ENCODE results near the gene DGKI.

DGKI gene

DNA sequence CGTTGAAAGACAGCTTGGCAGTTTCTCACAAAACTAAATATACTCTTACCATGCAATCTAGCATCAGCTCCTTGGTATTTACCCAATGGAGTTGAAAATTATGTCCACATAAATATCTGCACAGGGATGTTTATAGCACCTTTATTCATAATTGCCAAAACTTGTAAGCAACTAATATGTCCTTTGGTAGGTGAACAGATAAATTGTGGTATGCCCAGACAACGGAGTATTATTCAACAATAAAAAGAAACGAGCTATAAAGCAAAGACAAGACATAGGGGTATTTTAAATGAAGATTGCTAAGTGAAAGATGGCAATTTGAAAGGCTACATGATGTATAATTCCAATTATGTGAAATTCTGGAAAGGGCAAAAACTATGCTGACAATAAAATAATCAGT, 340.7 kb downstream of the DGKI start:
- H3K27me3 ChIP-seq (ENCODE audit: control insufficient read depth in 1 of 2, insufficient read depth in 2 of 2, low read length in 2 of 2): no peaks in the 10 kb centered on the region

DNA sequence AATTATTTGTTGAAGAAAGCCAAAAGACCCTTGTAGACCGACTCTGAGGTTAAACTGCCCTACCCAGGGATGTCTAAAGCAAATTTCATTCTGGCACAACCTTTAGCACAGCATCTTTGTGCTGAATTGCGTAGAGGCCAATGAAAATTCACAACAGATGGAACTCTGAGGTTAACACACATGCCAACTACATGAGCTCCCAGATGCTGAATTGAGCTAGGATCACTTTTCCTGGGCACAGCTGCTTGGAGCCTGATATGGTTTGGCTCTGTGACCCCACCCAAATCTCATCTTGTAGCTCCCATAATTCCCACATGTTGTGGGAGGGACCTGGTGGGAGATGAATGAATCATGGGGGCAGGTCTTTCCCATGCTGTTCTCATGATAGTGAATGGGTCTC, 345.2 kb downstream of the DGKI start:
- H3K4me3 ChIP-seq (ENCODE audit: low read length in 2 of 2): no peak overlapping the region
- no peaks in the 10 kb centered on the region for H3K27me3 ChIP-seq (ENCODE audit: control insufficient read depth in 1 of 2, insufficient read depth in 2 of 2, low read length in 2 of 2)
- no peaks in the 10 kb centered on the region for H3K9me3 ChIP-seq (ENCODE audit: control insufficient read depth in 2 of 2, low read length in 2 of 2)
- no peaks in the 10 kb centered on the region for H3K36me3 ChIP-seq (ENCODE audit: control insufficient read depth in 2 of 2, insufficient read depth in 2 of 2, low read length in 2 of 2)
- no peak overlapping the region for H3K27ac ChIP-seq (ENCODE audit: low read length)
- no peaks in the 10 kb centered on the region for H3K4me1 ChIP-seq (ENCODE audit: control insufficient read depth, insufficient read depth, low read length)
- no peak overlapping the region for H3K9ac ChIP-seq (ENCODE audit: low read length in 2 of 2)

More for the DNA sequence above, 340.7 kb downstream of the DGKI start:
- H3K9me3 ChIP-seq (ENCODE audit: control insufficient read depth in 2 of 2, low read length in 2 of 2): no peaks in the 10 kb centered on the region
- no peak overlapping the region for H3K9ac ChIP-seq (ENCODE audit: low read length in 2 of 2)
- H3K4me3 ChIP-seq (ENCODE audit: low read length in 2 of 2): no peak overlapping the region
- H3K36me3 ChIP-seq (ENCODE audit: control insufficient read depth in 2 of 2, insufficient read depth in 2 of 2, low read length in 2 of 2): no peaks in the 10 kb centered on the region
- no peaks in the 10 kb centered on the region for H3K4me1 ChIP-seq (ENCODE audit: control insufficient read depth, insufficient read depth, low read length)
- no peak overlapping the region for H3K27ac ChIP-seq (ENCODE audit: low read length)

- no peaks in the 10 kb centered on the region for H3K36me3 ChIP-seq (ENCODE audit: control insufficient read depth in 2 of 2, insufficient read depth in 2 of 2, low read length in 2 of 2)
- H3K4me1 ChIP-seq (ENCODE audit: control insufficient read depth, insufficient read depth, low read length): no peaks in the 10 kb centered on the region
- no peak overlapping the region for H3K27ac ChIP-seq (ENCODE audit: low read length)
- no peaks in the 10 kb centered on the region for H3K27me3 ChIP-seq (ENCODE audit: control insufficient read depth in 1 of 2, insufficient read depth in 2 of 2, low read length in 2 of 2)
- H3K9me3 ChIP-seq (ENCODE audit: control insufficient read depth in 2 of 2, low read length in 2 of 2): no peaks in the 10 kb centered on the region
- no peak overlapping the region for H3K4me3 ChIP-seq (ENCODE audit: low read length in 2 of 2)
- no peak overlapping the region for H3K9ac ChIP-seq (ENCODE audit: low read length in 2 of 2)
These were observed 353.9 kb downstream of the DGKI start for GRCh38 chr7:137492889-137493288.

DNA sequence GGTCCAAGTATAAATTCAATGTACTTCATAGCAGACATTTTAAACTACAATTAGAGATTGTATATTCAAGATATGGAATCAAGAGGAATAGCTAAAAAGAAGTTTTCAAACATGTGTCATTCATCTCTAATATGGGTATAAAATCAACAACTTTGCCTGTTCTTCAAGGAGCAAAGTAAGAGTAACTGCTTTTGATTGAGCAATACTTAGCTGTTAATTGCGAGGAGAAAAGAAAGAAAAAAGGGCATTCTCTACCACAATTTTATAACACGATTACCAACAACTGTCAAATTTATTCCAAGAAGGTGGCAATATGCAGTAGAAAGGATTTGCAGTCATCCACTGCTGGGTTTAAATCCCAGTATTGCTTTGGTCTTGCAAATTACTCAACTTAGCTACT, 356.9 kb downstream of the DGKI start:
- Histone ChIP-seq H3K9me3 (ENCODE audit: control insufficient read depth in 2 of 2, low read length in 2 of 2) (no peaks in the 10 kb centered on the region), H3K27ac (ENCODE audit: low read length) (no peak overlapping the region), H3K36me3 (ENCODE audit: control insufficient read depth in 2 of 2, insufficient read depth in 2 of 2, low read length in 2 of 2) (no peaks in the 10 kb centered on the region), H3K4me3 (ENCODE audit: low read length in 2 of 2) (no peak overlapping the region), H3K9ac (ENCODE audit: low read length in 2 of 2) (no peak overlapping the region), H3K27me3 (ENCODE audit: control insufficient read depth in 1 of 2, insufficient read depth in 2 of 2, low read length in 2 of 2) (no peaks in the 10 kb centered on the region), H3K4me1 (ENCODE audit: control insufficient read depth, insufficient read depth, low read length) (no peaks in the 10 kb centered on the region)

- Histone ChIP-seq H3K27me3 (ENCODE audit: control insufficient read depth in 1 of 2, insufficient read depth in 2 of 2, low read length in 2 of 2) (no peaks in the 10 kb centered on the region), H3K9ac (ENCODE audit: low read length in 2 of 2) (no peak overlapping the region), H3K4me1 (ENCODE audit: control insufficient read depth, insufficient read depth, low read length) (no peaks in the 10 kb centered on the region), H3K4me3 (ENCODE audit: low read length in 2 of 2) (no peak overlapping the region), H3K9me3 (ENCODE audit: control insufficient read depth in 2 of 2, low read length in 2 of 2) (no peaks in the 10 kb centered on the region), H3K36me3 (ENCODE audit: control insufficient read depth in 2 of 2, insufficient read depth in 2 of 2, low read length in 2 of 2) (no peaks in the 10 kb centered on the region), H3K27ac (ENCODE audit: low read length) (no peak overlapping the region)
These were observed 358.7 kb downstream of the DGKI start for GRCh38 chr7:137488038-137488437.

DNA sequence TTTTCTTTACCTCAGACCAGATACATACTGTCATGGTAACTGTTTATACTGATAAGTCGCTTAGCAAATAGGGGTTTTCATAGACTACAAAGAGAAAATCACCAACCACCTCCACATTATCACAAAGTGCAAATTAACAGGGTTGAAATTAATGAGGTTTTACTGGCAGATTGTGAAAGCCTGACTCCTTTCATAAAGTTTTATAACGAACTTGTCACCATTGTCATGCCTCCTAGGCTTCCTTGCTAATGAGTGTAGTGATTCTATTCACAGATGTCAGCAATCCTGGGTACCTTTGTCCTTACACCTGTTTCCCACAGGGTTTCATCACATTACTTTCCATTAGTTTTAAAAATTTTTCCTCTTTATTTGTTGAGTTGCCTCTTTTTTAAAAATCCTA, 361.0 kb downstream of the DGKI start:
- H3K4me1 ChIP-seq (ENCODE audit: control insufficient read depth, insufficient read depth, low read length): no peaks in the 10 kb centered on the region
- H3K27me3 ChIP-seq (ENCODE audit: control insufficient read depth in 1 of 2, insufficient read depth in 2 of 2, low read length in 2 of 2): no peaks in the 10 kb centered on the region
- no peak overlapping the region for H3K27ac ChIP-seq (ENCODE audit: low read length)
- no peaks in the 10 kb centered on the region for H3K9me3 ChIP-seq (ENCODE audit: control insufficient read depth in 2 of 2, low read length in 2 of 2)
- no peak overlapping the region for H3K9ac ChIP-seq (ENCODE audit: low read length in 2 of 2)
- no peaks in the 10 kb centered on the region for H3K36me3 ChIP-seq (ENCODE audit: control insufficient read depth in 2 of 2, insufficient read depth in 2 of 2, low read length in 2 of 2)
- H3K4me3 ChIP-seq (ENCODE audit: low read length in 2 of 2): no peak overlapping the region

- H3K36me3 ChIP-seq (ENCODE audit: control insufficient read depth in 2 of 2, insufficient read depth in 2 of 2, low read length in 2 of 2): no peaks in the 10 kb centered on the region
These were observed 362.4 kb downstream of the DGKI start for GRCh38 chr7:137484326-137484725.

DNA sequence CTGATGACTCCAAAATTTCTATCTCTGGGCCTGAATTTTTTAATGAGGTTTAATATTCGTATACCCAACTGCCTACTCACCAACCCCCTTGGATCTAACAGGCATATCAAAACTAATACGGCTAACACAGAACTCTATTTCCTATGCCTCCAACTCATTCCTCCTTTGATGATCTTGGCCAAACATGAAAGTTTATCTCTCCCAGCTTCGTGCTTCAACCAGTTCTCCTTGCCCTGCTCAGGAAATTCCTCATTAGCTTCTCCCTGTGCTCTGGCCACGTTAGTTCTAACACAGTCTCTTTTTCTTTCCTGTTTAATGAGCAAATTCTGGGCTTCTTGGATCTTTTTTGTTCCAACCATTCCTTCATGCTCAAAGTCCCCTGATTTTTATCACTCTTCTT, 364.3 kb downstream of the DGKI start:
- H3K27ac ChIP-seq (ENCODE audit: low read length): no peak overlapping the region
- H3K36me3 ChIP-seq (ENCODE audit: control insufficient read depth in 2 of 2, insufficient read depth in 2 of 2, low read length in 2 of 2): no peaks in the 10 kb centered on the region
- H3K4me1 ChIP-seq (ENCODE audit: control insufficient read depth, insufficient read depth, low read length): no peaks in the 10 kb centered on the region
- H3K9me3 ChIP-seq (ENCODE audit: control insufficient read depth in 2 of 2, low read length in 2 of 2): no peaks in the 10 kb centered on the region
- no peak overlapping the region for H3K9ac ChIP-seq (ENCODE audit: low read length in 2 of 2)
- no peaks in the 10 kb centered on the region for H3K27me3 ChIP-seq (ENCODE audit: control insufficient read depth in 1 of 2, insufficient read depth in 2 of 2, low read length in 2 of 2)
- no peak overlapping the region for H3K4me3 ChIP-seq (ENCODE audit: low read length in 2 of 2)

More at GRCh38 chr7:137484326-137484725, 362.4 kb downstream of the DGKI start:
- Histone ChIP-seq H3K27ac (ENCODE audit: low read length) (no peak overlapping the region), H3K27me3 (ENCODE audit: control insufficient read depth in 1 of 2, insufficient read depth in 2 of 2, low read length in 2 of 2) (no peaks in the 10 kb centered on the region), H3K4me3 (ENCODE audit: low read length in 2 of 2) (no peak overlapping the region), H3K9ac (ENCODE audit: low read length in 2 of 2) (no peak overlapping the region), H3K9me3 (ENCODE audit: control insufficient read depth in 2 of 2, low read length in 2 of 2) (no peaks in the 10 kb centered on the region), H3K4me1 (ENCODE audit: control insufficient read depth, insufficient read depth, low read length) (no peaks in the 10 kb centered on the region)

GRCh38 chr7:137480824-137481365, 365.9 kb downstream of the DGKI start:
- H3K27me3 ChIP-seq (ENCODE audit: control insufficient read depth in 1 of 2, insufficient read depth in 2 of 2, low read length in 2 of 2): no peaks in the 10 kb centered on the region
- no peak overlapping the region for H3K27ac ChIP-seq (ENCODE audit: low read length)
- H3K4me1 ChIP-seq (ENCODE audit: control insufficient read depth, insufficient read depth, low read length): no peaks in the 10 kb centered on the region
- no peaks in the 10 kb centered on the region for H3K9me3 ChIP-seq (ENCODE audit: control insufficient read depth in 2 of 2, low read length in 2 of 2)
- no peak overlapping the region for H3K4me3 ChIP-seq (ENCODE audit: low read length in 2 of 2)
- no peaks in the 10 kb centered on the region for H3K36me3 ChIP-seq (ENCODE audit: control insufficient read depth in 2 of 2, insufficient read depth in 2 of 2, low read length in 2 of 2)
- H3K9ac ChIP-seq (ENCODE audit: low read length in 2 of 2): no peak overlapping the region

- Histone ChIP-seq H3K27ac (ENCODE audit: low read length) (no peak overlapping the region), H3K4me1 (ENCODE audit: control insufficient read depth, insufficient read depth, low read length) (no peaks in the 10 kb centered on the region), H3K4me3 (ENCODE audit: low read length in 2 of 2) (no peak overlapping the region), H3K27me3 (ENCODE audit: control insufficient read depth in 1 of 2, insufficient read depth in 2 of 2, low read length in 2 of 2) (no peaks in the 10 kb centered on the region), H3K9ac (ENCODE audit: low read length in 2 of 2) (no peak overlapping the region), H3K9me3 (ENCODE audit: control insufficient read depth in 2 of 2, low read length in 2 of 2) (no peaks in the 10 kb centered on the region), H3K36me3 (ENCODE audit: control insufficient read depth in 2 of 2, insufficient read depth in 2 of 2, low read length in 2 of 2) (no peaks in the 10 kb centered on the region)
These were observed 366.4 kb downstream of the DGKI start for GRCh38 chr7:137480401-137480800.

DNA sequence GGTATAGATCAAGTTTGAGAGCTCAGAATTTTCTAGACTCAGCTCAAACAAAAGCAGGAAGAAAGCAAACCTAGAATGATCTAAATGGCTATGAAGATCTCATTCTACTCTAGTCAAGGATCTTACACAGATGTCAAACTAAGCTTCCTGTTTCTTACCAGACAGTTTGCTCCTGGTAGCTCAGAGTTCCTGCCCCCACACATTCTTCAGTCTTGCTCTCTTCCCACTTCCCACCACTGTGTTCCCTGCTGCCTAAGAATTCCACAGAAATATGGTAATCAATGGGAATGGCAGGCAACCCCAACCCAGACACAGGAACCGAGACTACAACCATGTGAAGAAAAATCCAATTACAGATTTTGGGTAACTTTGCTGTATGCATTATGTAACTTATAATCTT, 369.8 kb downstream of the DGKI start:
- Histone ChIP-seq H3K36me3 (ENCODE audit: control insufficient read depth in 2 of 2, insufficient read depth in 2 of 2, low read length in 2 of 2) (no peaks in the 10 kb centered on the region), H3K27me3 (ENCODE audit: control insufficient read depth in 1 of 2, insufficient read depth in 2 of 2, low read length in 2 of 2) (no peaks in the 10 kb centered on the region), H3K4me1 (ENCODE audit: control insufficient read depth, insufficient read depth, low read length) (no peaks in the 10 kb centered on the region), H3K4me3 (ENCODE audit: low read length in 2 of 2) (no peak overlapping the region), H3K9me3 (ENCODE audit: control insufficient read depth in 2 of 2, low read length in 2 of 2) (no peaks in the 10 kb centered on the region), H3K27ac (ENCODE audit: low read length) (no peak overlapping the region), H3K9ac (ENCODE audit: low read length in 2 of 2) (no peak overlapping the region)

Data from stomach smooth muscle (tissue), 2 donors.